Ammon's horn (tissue), 1 donor: ENCODE measurements around the gene EHBP1.
"Not testable (repeated sequence)": the region's sequence is repeated elsewhere in the genome, so short reads cannot be mapped to it uniquely, and the experiment has no call there.

Source experiments
- DNase-seq: peaks from one replicate; pipeline ENCODE4 v3.0.0-alpha.2; 2016; ENCODE audit warnings: low spot score

The EHBP1 gene

DNA sequence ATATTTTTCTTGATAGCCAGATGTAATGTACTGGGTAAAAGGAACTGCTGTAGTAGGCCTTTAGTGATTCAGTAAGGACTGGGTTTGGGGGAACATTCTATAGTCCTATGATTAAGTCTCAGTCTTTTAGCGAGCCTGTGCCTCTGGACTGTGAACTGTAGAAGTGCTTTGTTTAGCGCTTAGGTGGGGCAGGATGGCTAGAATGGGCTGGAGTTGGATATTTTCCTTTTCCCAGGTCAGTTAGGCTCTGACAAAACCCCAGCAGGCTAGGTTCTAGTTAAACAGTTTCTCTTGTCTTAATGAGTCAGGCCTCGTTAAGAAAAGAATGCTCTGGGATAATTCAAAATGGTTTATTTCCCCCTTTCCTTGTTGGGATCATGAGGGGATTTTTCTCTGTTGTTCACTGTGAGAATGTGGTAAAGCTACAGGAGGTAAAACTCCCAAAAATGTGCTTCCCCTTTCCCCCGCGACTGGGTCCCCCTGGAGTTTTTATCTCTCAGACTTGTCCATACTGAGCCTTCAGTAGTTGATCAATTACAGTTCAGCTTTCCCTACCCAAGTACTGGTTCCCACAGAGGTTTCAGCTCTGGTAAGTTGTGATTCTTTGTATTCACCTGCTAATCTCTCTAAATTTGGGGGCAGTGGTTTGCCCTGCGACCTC is 31.5 kb downstream of the EHBP1 start:
- no peak for DNase-seq

DNA sequence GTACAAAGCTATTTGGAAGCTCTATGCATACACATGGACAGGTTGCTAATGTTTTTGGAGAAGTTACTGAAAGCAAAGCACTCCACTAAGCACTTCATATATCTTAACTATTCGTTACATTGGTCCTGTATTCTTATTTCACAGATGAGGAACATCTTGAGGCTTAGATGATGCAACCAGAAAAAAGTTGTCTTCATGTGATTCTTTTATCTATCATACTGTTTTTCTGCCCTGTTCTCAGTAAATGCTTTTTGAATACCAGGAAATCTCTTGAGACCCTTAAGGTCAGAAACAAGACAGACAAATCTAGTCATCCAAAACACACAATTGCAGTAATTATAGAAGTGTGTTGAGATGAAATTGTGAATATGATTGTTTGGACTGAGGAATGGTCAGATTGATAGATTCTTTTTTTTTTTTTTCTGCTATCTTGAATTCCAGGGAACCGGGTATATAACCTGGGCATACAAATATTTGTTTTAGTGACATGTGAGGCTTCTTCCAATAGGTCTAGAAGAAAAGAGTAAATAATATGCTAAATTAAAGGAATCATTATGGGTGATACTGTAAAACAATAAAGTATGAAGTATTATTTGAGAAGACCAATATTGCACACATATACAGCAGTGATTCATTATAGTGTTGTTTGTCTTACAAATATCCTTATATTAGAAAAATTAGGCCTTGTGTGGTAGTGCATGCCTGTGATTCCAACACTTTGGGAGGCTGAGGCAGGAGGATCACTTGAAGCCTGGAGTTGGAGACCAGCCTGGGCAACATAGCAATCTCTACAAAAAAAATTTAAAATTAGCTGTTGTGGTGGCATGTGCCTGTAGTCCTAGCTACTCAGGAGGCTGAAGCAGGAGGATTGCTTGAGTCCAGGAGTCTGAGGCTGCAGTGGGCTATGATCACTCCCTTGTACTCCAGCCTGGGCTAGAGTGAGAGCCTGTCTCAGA is 33.7 kb downstream of the EHBP1 start:
- DNase-seq = no peak

DNA sequence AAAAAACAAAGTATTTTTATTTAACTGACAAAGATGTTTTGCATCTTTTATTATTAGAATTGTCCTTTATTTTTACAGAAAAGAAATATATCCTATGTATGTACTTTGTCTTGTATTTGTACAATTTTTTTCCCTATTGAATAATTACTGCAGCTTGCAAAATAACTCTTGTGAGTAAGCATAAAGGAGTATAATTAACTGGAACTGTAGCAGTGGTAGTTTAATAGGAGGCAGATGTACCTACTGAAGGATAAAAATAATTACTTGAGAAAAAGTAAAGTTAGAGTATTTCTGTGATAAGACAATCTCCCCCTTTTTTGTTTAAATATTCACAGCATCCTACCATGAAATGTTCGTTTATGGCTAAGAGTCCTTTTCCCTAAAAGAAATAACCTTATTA is 34.7 kb downstream of the EHBP1 start:
- no peak for DNase-seq

DNA sequence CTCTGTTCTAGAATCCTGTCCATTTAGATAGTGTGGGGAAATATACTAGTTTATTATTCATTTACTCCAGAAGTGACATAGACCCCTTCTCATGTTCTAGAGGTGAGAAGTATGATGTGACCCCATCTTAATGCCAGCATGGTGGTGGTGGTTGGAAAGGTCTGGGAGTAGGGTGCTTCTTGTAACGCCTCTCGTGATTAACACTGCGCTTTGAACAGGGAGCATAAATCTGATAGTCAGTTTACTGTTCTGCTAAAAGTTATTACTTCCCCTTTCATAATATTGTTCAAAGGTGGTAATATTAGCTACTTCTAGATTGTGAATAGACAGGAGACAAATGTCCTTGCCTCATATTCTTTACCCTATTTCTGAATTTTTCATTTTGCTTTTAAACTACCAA is 35.6 kb downstream of the EHBP1 start:
- no peak for DNase-seq

DNA sequence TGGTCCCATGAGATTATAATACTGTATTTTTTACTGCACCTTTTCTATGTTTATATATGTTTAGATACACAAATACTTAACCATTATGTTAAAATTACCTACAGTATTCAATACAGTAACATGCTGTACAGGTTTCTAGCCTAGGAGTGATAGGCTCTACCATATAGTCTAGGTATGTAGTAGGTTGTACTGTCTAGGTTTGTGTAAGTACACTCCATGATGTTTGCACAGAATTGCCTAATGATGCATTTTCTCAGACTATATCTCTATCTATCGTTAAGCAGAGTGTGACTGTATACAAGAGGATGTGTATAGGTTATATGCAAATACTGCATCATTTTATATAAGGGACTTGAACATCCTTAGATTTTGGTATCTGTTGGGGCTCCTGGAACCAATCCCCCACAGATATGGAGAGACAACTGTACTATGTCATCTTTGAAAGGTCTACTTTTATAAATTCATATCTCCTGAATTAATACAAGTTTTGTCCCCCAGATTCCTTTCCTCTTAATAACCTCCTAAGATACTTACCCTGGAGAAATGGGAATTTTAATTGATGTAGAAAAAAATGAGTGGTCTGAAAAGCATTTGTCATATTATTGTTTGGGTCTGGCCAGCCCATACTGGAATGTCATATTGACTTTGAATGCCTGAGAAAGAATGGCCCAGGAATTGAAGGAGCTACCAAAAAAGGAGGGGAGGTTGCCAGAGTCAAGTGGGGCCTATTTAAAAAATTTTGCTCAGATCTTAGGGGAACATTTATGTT is 36.6 kb downstream of the EHBP1 start:
- no peak for DNase-seq

DNA sequence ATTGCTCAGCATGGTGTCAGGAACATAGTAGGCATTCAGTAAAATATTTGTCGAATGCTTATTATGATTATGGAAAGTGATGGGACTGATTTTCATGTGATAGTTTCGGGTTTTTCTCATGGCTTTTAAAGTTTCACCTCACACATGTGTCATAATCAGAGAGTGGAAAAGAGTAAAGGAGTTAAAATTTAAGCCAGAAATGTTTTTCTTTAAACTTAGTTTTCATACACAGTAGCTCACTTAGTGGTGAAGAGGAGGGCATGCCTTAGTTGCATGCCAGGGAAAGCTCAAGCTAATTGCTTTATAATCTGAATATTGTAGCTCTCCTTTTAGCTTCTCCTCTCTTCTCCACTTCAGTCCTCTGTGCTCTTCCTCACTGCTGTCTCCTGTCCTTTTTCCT is 38.0 kb downstream of the EHBP1 start:
- no peak for DNase-seq

DNA sequence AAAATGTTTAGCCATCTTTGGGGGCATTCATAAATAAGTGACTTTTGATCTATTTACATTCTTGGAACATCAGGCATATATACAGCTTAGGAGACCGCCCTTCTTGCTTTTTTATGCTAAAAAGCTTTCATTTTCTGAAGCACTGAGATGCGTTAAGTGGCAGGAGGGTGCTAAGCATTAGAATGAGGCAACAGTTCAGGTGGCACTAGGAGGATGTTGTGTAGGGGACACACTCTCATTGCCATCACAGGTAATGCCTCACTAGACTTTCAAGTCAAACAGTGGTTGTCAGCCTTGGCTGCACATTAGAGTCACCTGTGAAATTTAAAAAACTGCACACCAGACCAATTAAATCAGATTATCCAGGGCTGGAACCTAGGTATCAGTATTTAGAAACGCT is 39.1 kb downstream of the EHBP1 start:
- no peak for DNase-seq

DNA sequence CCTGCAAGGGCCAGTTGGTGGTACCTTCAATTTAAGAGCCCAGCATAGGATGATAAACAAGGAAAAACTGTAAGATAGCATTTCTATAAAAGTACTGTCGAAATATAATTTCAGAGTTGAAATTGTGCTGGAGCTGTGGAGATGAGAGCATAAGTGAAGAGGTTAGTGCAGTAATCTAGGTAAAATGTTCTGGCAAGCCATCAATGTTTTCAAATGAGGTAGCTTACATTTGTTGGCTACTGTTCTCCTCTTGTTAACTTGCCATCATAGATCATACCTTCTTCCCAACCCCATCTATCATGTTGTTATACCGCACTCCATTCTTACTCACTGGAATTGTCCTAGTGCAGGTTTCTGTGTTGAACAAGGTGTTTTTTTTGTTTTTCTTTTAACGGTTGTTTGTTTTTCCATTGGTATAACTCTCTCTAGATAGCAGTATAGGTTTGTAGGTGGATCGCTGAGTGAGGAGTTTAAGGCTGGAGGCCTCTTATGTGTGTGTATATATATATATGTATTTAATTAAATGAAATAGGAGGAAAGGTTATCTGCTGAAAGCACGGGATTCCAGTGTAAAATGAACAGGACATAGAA is 40.5 kb downstream of the EHBP1 start:
- no peak for DNase-seq

DNA sequence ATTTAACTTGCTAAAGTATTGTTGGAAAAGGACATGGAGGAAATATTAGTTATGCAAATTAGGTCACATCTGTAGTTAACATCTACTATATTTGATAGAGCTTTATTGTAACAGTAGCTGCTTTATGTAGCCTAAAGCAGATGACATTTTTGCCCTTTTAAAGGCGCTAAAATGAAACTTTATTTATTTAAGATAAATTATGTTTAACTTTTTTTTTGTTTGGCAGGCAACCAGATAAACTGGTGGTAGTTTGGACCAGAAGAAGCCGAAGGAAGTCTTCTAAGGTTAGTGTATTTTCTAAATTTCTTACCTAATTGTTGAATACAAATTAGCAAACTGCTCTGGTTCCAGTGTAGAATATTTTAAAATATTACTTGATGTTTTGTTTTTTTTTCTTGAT is 41.7 kb downstream of the EHBP1 start:
- no peak for DNase-seq

DNA sequence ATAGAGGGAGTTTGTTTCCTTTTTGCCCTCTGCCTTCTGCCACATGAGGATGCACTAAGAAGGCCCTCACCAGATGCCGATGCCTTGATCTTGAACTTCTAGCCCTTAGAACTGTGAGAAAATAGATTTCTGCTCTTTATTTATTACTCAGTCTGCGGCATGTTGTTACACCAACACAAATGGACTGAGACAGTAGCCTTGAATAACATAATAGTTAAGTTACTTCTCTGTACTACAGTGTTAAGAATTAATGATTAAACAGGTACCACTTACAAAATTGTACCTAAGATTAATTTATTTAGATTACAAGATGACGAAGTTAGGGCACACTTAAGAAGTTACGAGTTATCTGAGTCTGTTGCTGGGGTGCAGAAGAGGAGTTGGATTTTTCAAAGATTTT is 42.4 kb downstream of the EHBP1 start:
- DNase-seq = no peak

DNA sequence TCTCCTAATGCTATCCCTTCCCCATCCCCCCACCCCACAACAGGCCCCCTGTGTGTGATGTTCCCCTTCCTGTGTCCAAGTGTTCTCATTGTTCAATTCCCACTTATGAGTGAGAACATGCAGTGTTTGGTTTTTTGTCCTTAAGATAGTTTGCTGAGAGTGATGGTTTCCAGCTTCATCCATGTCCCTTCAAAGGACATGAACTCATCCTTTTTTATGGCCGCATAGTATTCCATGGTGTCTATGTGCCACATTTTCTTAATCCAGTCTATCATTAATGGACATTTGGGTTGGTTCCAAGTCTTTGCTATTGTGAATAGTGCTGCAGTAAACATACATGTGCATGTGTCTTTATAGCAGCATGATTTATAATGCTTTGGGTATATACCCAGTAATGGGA is 43.6 kb downstream of the EHBP1 start:
- not testable (repeated sequence) for DNase-seq

DNA sequence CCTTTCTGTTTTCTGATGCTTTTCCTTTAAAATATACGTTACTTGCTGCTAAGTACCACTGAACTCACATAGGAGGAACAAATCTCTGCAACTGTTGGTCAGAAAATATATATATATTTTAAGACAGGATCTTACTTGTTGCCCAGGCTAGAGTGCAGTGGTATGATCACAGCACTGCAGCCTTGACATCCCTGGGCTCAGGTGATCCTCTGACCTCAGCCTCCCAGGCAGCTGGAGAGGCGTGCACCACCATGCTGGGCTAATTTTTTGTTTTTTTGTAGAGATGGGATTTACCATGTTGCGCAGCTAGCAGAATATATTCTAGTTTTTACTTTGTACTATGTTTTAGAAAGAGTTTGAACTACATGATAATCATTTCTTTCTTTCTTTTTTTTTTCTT is 51.5 kb downstream of the EHBP1 start:
- no peak for DNase-seq

DNA sequence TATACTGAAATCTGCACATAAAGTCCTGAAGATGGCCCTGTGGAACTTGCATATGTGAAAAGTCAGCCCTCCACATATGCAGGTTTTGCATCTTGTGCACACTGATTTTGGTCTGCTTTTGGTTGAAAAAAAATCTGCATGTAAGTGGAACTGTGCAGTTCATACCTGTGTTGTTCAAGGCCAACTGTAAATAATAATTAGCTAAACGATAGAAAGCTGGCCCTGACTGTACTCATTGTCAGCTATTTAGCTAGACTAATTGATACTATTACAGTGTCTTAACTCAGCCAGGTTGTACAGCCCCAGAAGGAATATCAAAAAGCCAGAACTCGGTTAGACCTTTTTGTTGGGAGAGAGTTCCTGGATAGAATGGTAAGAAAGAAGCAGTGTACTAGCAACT is 54.5 kb downstream of the EHBP1 start:
- DNase-seq = no peak

DNA sequence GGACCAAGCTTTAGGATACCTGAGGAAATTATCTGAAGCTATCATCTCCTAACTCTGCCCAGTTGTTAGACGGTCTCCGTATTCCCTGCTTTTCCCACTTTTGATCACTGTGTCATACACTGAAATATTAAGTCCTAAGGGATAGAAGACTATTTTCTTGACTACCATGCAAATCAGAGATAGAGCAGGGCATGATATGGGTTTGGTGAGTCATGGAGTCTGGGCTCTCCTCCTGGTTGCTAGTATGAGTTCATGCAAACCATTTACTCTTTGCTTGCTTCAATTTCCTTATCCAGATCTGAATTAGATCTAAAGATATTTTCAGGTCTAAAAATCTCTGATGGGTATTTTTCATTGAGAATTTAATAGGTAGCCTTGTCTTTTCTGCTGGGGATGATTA is 55.0 kb downstream of the EHBP1 start:
- DNase-seq = no peak

DNA sequence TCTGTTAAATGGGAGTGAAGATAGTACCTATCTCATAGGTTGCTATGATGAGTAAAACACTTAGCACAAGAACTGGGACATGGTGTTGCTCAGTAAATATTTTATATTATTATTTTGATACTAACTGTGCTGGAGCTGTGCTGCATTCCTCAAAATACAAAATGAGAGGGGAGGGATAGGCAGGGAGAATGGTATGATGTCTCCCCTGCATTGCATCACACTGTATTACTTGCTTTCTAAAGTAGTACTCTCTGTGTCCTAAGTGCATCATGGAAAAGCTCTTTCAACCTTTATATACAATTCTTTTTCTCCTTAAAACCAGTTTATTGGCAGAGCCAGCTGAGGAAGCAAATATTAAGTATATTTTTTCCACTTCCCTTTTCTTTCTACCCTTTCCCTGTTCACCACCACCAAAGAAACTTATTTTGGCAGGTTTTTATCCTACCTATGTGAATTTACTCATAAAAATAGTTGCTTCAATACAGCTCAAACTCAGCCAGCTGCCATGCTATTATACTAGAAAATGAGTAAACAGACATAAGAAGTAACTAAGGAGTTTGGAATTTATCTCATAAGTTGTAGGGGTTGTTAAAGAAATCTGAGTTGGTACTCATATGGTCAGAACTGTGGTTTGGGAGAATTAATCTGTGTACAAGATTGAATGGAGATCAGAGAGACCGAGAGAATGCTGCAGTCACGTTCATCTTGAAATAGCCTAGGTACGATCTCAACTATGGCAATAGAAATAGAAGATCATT is 60.3 kb downstream of the EHBP1 start:
- no peak for DNase-seq

DNA sequence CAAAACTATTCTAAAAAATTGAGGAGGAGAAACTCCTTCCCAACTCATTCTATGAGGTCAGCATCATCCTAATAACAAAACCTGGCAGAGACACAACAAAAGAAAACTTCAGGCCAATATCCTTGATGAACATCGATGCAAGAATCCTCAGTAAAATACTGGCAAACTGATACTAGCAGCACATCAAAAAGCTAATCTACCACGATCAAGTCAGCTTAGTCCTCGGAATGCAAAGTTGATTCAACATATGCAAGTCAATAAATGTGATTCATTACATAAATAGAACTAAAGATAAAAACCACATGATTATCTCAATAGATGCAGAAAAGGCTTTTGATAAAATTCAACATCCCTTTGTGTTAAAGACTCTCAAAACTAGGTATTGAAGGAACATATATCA is 63.1 kb downstream of the EHBP1 start:
- no peak for DNase-seq

DNA sequence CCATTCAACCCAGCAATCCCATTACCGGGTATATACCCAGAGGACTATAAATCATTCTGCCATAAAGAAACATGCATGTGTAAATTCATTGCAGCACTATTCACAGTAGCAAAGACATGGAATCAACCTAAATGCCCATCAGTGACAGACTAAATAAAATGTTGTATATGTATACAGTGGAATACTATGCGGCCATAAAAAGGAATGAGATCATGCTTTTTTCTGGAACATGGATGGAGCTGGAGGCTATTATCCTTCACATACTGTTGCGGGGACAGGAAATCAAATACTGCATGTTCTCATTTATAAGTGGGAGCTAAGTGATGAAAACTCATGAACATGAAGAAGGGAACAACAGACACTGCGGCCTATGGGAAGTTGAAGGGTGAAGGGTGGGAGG is 65.1 kb downstream of the EHBP1 start:
- no peak for DNase-seq

DNA sequence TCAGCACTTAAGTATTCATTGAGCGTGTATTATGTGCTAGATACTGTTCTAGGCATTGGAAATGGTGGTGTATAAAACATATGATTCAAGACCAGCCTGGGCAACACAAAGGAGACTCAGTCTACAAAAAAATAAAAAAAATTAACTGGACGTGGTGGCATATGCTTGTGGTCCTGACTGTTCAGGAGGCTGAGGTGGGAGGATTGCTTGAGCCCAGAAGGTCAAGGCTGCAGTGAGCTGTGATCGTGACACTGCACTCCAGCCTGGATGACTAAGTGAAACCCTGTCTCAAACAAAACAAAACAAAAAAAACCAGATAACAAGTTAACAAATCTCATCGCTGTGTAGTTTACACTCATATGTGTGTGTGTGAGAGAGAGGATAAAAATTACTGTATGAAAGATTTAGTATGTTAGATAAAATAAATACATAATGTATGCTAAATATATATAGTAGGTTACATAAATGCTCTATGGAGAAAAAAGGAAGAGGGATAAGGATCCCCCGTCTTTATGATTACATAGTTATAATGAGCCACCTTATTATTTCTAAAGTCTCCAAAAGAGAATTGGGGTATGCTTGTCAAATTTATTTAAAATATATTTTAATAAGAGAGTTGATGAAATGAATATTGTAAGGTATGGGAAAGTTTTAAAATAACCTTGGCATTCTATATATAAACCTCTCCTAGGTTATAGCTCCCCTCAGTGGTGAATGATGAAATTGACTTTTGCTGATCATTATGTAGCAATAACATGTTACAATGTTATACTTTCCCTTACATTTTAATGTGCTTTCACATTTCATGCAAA is 69.2 kb downstream of the EHBP1 start:
- peak; percentile 42 for DNase-seq

DNA sequence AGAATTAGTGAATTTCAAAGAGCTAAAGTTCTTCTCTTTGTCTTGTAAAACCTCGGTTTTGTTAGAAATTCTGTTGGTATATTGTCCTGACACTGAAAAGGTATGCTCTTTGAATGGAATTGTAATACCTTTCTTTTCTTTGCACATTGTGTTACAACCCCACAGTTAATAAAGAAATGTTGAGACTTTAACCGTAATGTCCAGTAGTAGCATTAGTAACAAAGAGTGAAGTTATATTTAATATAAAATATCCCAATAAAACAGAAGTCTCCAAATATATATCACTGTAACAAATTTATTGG is 69.8 kb downstream of the EHBP1 start:
- no peak for DNase-seq

DNA sequence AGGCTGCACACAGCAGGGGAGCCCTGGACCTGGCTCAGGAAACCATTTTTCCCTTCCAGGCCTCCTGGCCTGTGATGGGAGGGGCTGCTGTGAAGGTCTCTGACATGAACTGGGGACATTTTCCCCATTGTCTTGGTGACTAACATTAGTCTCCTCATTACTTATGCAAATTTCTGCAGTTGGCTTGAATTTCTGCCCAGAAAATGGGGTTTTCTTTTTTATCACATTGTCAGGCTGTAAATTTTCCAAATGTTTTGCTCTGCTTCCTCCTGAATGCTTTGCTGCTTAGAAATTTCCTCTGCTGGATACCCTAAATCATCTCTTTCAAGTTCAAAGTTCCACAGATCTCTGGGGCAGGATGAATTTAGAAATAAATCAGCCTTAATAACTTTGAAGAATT is 78.2 kb downstream of the EHBP1 start:
- peak; percentile 9 for DNase-seq

DNA sequence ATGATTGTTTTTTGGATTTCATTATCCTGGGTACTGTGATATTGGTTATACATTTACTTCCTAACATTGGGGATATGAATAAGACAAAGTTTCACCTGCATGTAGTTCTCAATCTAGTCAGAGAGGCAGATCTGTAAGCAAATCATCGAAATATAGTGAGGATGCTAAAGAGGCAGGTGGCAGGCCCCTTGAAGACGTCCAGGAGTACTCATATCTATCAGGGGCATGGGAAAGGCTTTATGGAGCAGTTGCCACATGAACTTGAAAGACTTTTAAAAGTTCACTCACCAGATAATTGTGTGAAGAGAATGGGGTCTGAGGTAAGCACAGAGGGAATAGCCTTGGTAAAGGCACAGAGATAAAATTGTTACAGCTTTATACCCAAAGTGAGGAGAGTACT is 78.8 kb downstream of the EHBP1 start:
- no peak for DNase-seq
